Ascending aorta (tissue), 2 donors: ENCODE results near the gene ASH1L. TPM values are rescaled to one million over a fixed set of nuclear protein-coding genes. Genes with fewer than 3 reads are reported as not detected.
A peak's percentile ranks its signal among the peaks of the same experiment; 100 is the strongest.
"Not testable (repeated sequence)": the region's sequence is repeated elsewhere in the genome, so short reads cannot be mapped to it uniquely, and the experiment has no call there.

Source experiments
- DNase-seq, 2 donors: peaks; one replicate each; pipeline ENCODE4 v3.0.0-alpha.2; 2019; ENCODE audit warnings: low spot score in 2 of 2
- H3K27ac ChIP-seq, 2 donors: fragments of 200-600 bp; sonication (generic); one replicate each; pipeline ENCODE4 v1.5.1; 2016 to 2017; ENCODE audit warnings: mild to moderate bottlenecking in 1 of 2
- H3K27me3 ChIP-seq: fragments of 200-600 bp; sonication (generic); one replicate; pipeline ENCODE4 v1.5.1; 2017
- H3K36me3 ChIP-seq, 2 donors: fragments of 200-600 bp; sonication (generic); one replicate each; pipeline ENCODE4 v1.5.1; 2016
- H3K4me1 ChIP-seq, 2 donors: fragments of 200-600 bp; sonication (generic); one replicate each; pipeline ENCODE4 v1.5.1; 2016 to 2017; ENCODE audit warnings: mild to moderate bottlenecking in 1 of 2
- H3K4me3 ChIP-seq, 2 donors: fragments of 200-600 bp; sonication (generic); one replicate each; pipeline ENCODE4 v1.5.1; 2016 to 2017; ENCODE audit warnings: mild to moderate bottlenecking in 1 of 2
- H3K9me3 ChIP-seq, 2 donors: fragments of 200-600 bp; sonication (generic); one replicate each; pipeline ENCODE4 v1.5.1; 2016
- CTCF ChIP-seq, 3 experiments: fragments of 200-600 bp in 2 of 3; fragments of 450-650 bp in 1 of 3; sonication (generic) in 2 of 3; IDR thresholded peaks; one replicate each; pipeline ENCODE4 v1.5.1; 2016 to 2019; ENCODE audit warnings: antibody characterized with exemption in 3 of 3, mild to moderate bottlenecking in 1 of 3, moderate library complexity in 1 of 3
- intact Hi-C: fragments of 100-400 bp; cut with DNase I; formaldehyde crosslinking; loops from one replicate; pipeline ENCODE4 v1.15.1; 2023
- total RNA-seq: library from RNA; depleted of rRNA; stranded (reverse); fragments of >200 nt; gene quantifications from one replicate; pipeline ENCODE4 v1.1.0, GENCODE V29; 2016

The ASH1L gene
- total RNA-seq, 1 donor from 2014 or later, result 16.2 TPM

GRCh38 chr1:155389826-155390225 is 172.8 kb downstream of the ASH1L start:
- DNase-seq, result no peak
- no peak overlapping the region for H3K27ac ChIP-seq
- no peak for TF ChIP-seq CTCF (IDR thresholded peaks at IDR 0.05)
- H3K9me3 ChIP-seq, result no peaks in the 10 kb centered on the region
- no peaks in the 10 kb centered on the region for H3K27me3 ChIP-seq
- H3K4me3 ChIP-seq, result no peak overlapping the region
- peaks cover 23 to 49% of the 10 kb centered on the region in 2 donors for H3K36me3 ChIP-seq
- no peaks in the 10 kb centered on the region for H3K4me1 ChIP-seq
- intact Hi-C loops, result no loop called here

GRCh38 chr1:155385836-155386235 is 176.8 kb downstream of the ASH1L start:
- intact Hi-C loops, result not testable (repeated sequence)
- H3K36me3 ChIP-seq, result peaks cover 1 to 34% of the 10 kb centered on the region in 2 donors

GRCh38 chr1:155383406-155383805 is 179.2 kb downstream of the ASH1L start:
- H3K9me3 ChIP-seq, result no peaks in the 10 kb centered on the region
- DNase-seq, result no peak
- H3K27me3 ChIP-seq, result no peaks in the 10 kb centered on the region
- H3K27ac ChIP-seq, result no peak overlapping the region
- no peak overlapping the region for H3K4me3 ChIP-seq
- TF ChIP-seq CTCF (IDR thresholded peaks at IDR 0.05), result no peak
- intact Hi-C loops, result no loop called here
- H3K36me3 ChIP-seq, result peaks cover 0 to 28% of the 10 kb centered on the region in 2 donors
- H3K4me1 ChIP-seq, result peaks cover 0 to 13% of the 10 kb centered on the region in 2 donors

More at GRCh38 chr1:155385836-155386235, 176.8 kb downstream of the ASH1L start:
- not testable (repeated sequence) for H3K9me3 ChIP-seq, H3K27me3 ChIP-seq, H3K4me3 ChIP-seq, H3K27ac ChIP-seq, DNase-seq, H3K4me1 ChIP-seq

- Histone ChIP-seq H3K4me1 (peaks cover 0 to 21% of the 10 kb centered on the region in 2 donors), H3K27me3 (no peaks in the 10 kb centered on the region), H3K27ac (peak overlapping the region in 1 of 2 donors; percentile 45), H3K9me3 (no peaks in the 10 kb centered on the region), H3K4me3 (peak overlapping the region; percentile 19 to 42), H3K36me3 (peaks cover 20 to 44% of the 10 kb centered on the region in 2 donors)
- no peak for DNase-seq
- TF ChIP-seq CTCF (IDR thresholded peaks at IDR 0.05), result no peak
- intact Hi-C loops, result loop anchor here (5.0 kb wide), 1 partner anchor 122 kb away; the partner anchor contains the start of gene ENTREP3
These were observed 182.9 kb downstream of the ASH1L start for GRCh38 chr1:155379631-155380090.

- H3K4me1 ChIP-seq, result peaks cover 0 to 21% of the 10 kb centered on the region in 2 donors
- no peak for DNase-seq
- peak overlapping the region; percentile 19 to 42 for H3K4me3 ChIP-seq
- peaks cover 23 to 48% of the 10 kb centered on the region in 2 donors for H3K36me3 ChIP-seq
- no peak for TF ChIP-seq CTCF (IDR thresholded peaks at IDR 0.05)
- no peaks in the 10 kb centered on the region for H3K9me3 ChIP-seq
- no peaks in the 10 kb centered on the region for H3K27me3 ChIP-seq
- intact Hi-C loops, result loop anchor here (5.0 kb wide), 1 partner anchor 122 kb away; the partner anchor contains the start of gene ENTREP3
- H3K27ac ChIP-seq, result peak overlapping the region in 1 of 2 donors; percentile 60
These were observed 183.4 kb downstream of the ASH1L start for GRCh38 chr1:155379180-155379579.

- no peak for TF ChIP-seq CTCF (IDR thresholded peaks at IDR 0.05)
- H3K36me3 ChIP-seq, result peaks cover 51 to 64% of the 10 kb centered on the region in 2 donors
- H3K4me3 ChIP-seq, result no peak overlapping the region
- intact Hi-C loops, result no loop called here
- no peaks in the 10 kb centered on the region for H3K9me3 ChIP-seq
- no peak overlapping the region for H3K27ac ChIP-seq
- H3K4me1 ChIP-seq, result no peaks in the 10 kb centered on the region
- H3K27me3 ChIP-seq, result no peaks in the 10 kb centered on the region
- DNase-seq, result no peak
These were observed 202.6 kb downstream of the ASH1L start for GRCh38 chr1:155360051-155360450.
